K562 (cell line): Measurements from ENCODE around the gene FLAD1. TPM values are rescaled to one million over a fixed set of nuclear protein-coding genes. Genes with fewer than 3 reads are reported as not detected.

Experiments used
- ELK1 ChIP-seq: sonication (generic); formaldehyde crosslinking; IDR thresholded peaks from 2 replicates; pipeline ENCODE4 v1.8.1; 2022; ENCODE audit warnings: missing genetic modification reagents
- FOXA1 ChIP-seq: fragments of 450-650 bp; IDR thresholded peaks from 2 replicates; pipeline ENCODE4 v1.6.1; 2016; ENCODE audit warnings: mild to moderate bottlenecking, borderline replicate concordance
- FOXA3 ChIP-seq, 2 experiments: fragments of 450-650 bp in 1 of 2; sonication (generic) in 1 of 2; formaldehyde crosslinking; IDR thresholded peaks in 1 of 2; conservative IDR thresholded peaks in 1 of 2; 2 replicates each; pipeline versions ENCODE4 v1.4.0 to v1.8.0; 2020 to 2022; ENCODE audit warnings: mild to moderate bottlenecking in 2 of 2, missing genetic modification reagents in 1 of 2
- KHSRP ChIP-seq: fragments of 450-650 bp; IDR thresholded peaks from 2 replicates; pipeline ENCODE4 v1.6.1; 2017
- MAFK ChIP-seq: IDR thresholded peaks from 2 replicates; pipeline ENCODE4 v1.6.1; 2011; ENCODE audit warnings: low read length, improper control_type of control experiment
- NCOA4 ChIP-seq: fragments of 450-650 bp; IDR thresholded peaks from 2 replicates; pipeline ENCODE4 v1.6.1; 2018; ENCODE audit warnings: mild to moderate bottlenecking; ENCODE audit not compliant: partially characterized antibody
- POLR2B ChIP-seq: fragments of 450-650 bp; IDR thresholded peaks from 2 replicates; pipeline ENCODE4 v1.6.1; 2018; ENCODE audit warnings: low read depth; ENCODE audit not compliant: partially characterized antibody
- POLR2H ChIP-seq: IDR thresholded peaks from 2 replicates; pipeline ENCODE4 v1.6.1; 2016; ENCODE audit warnings: missing genetic modification characterization, low read depth, mild to moderate bottlenecking, control low read depth, missing compliant biosample characterization, moderate library complexity
- SAP30 ChIP-seq: fragments of 200-600 bp; sonication (generic); IDR thresholded peaks from 2 replicates; pipeline ENCODE4 v1.6.1; 2012; ENCODE audit warnings: borderline replicate concordance, low read depth, mild to moderate bottlenecking, moderate library complexity, low read length, control low read depth, inconsistent platforms; ENCODE audit not compliant: insufficient read depth, poor library complexity, severe bottlenecking
- TAL1 ChIP-seq: fragments of 450-650 bp; IDR thresholded peaks from 2 replicates; pipeline ENCODE4 v1.6.1; 2016; ENCODE audit warnings: mild to moderate bottlenecking
- THRAP3 ChIP-seq: fragments of 450-650 bp; IDR thresholded peaks from 2 replicates; pipeline ENCODE4 v1.6.1; 2016; ENCODE audit warnings: mild to moderate bottlenecking, inconsistent platforms, borderline replicate concordance
- ZBTB33 ChIP-seq: sonication (generic); formaldehyde crosslinking; IDR thresholded peaks from 2 replicates; pipeline ENCODE4 v1.8.1; 2023; ENCODE audit warnings: mild to moderate bottlenecking, missing genetic modification reagents
- ZBTB34 ChIP-seq: fragments of 250-450 bp; sonication (Bioruptor Pico); IDR thresholded peaks from 2 replicates; pipeline ENCODE4 v1.8.0; 2021; ENCODE audit warnings: mild to moderate bottlenecking, moderate library complexity
- ZC3H11A ChIP-seq: IDR thresholded peaks from 2 replicates; pipeline ENCODE4 v1.6.1; 2012; ENCODE audit warnings: low read depth, low read length, improper control_type of control experiment
- ZNF253 ChIP-seq: fragments of 250-450 bp; sonication (Bioruptor Pico); conservative IDR thresholded peaks from 2 replicates; pipeline ENCODE4 v1.6.1; 2021; ENCODE audit warnings: mild to moderate bottlenecking
- ZNF282 ChIP-seq: sonication (generic); formaldehyde crosslinking; IDR thresholded peaks from 2 replicates; pipeline ENCODE4 v1.8.1; 2023; ENCODE audit warnings: missing genetic modification reagents
- ZNF561 ChIP-seq: fragments of 450-650 bp; formaldehyde crosslinking; conservative IDR thresholded peaks from 2 replicates; pipeline ENCODE4 v1.4.0; 2020; ENCODE audit warnings: mild to moderate bottlenecking, moderate library complexity
- polyA plus RNA-seq, 8 experiments: library from polyadenylated mRNA; depleted of rRNA in 4 of 8; stranded (reverse) in 5 of 8; unstranded in 3 of 8; fragments of >200 nt; fragmentation: Nextera tagmentation in 2 of 8; fragmentation: Illumina TruSeq in 1 of 8; extraction: Ambion mirVana in 2 of 8; extraction: Trizol in 1 of 8; gene quantifications; 2 replicates each; pipeline versions ENCODE4 v1.2.1 to v1.2.3, GENCODE V29; 2011 to 2014; ENCODE audit warnings: inconsistent platforms in 1 of 8, missing spikeins in 1 of 8
- total RNA-seq, 7 experiments: library from RNA; depleted of rRNA in 6 of 7; stranded (reverse); fragments of >200 nt in 6 of 7; fragmentation: Illumina TruSeq in 2 of 7; extraction: Trizol in 2 of 7; gene quantifications; 2 replicates each; pipeline versions ENCODE4 v1.2.1 to v1.2.3, GENCODE V29; 2011 to 2021; ENCODE audit warnings: low replicate concordance in 1 of 7
- TF ChIP-seq, protein P1 (sequence below): sonication (generic); formaldehyde crosslinking; IDR thresholded peaks from 2 replicates; pipeline ENCODE4 v1.8.0; 2023; ENCODE audit warnings: mild to moderate bottlenecking, missing genetic modification reagents
- TF ChIP-seq, protein P2 (sequence below): fragments of 250-450 bp; sonication (Bioruptor Pico); IDR thresholded peaks from 2 replicates; pipeline ENCODE4 v1.9.0; 2021; ENCODE audit warnings: mild to moderate bottlenecking, inconsistent platforms
- TF ChIP-seq, protein P3 (sequence below): fragments of 250-450 bp; sonication (Bioruptor Pico); IDR thresholded peaks from 2 replicates; pipeline ENCODE4 v1.6.1; 2021; ENCODE audit warnings: mild to moderate bottlenecking

The FLAD1 gene
- total and polyA plus RNA-seq, 9 of the 15 experiments (the other 6 are each of a cell fraction or from before 2014, with no cell fraction given): 24.9 to 85.8 (median 67.0) TPM

GRCh38 chr1:154962156-154962749 is 20.9 kb upstream of the FLAD1 start (continued):
- TF ChIP-seq ZBTB34 (CRISPR knock-in tag): no peak
- no peak for TF ChIP-seq TAL1
- TF ChIP-seq, protein P1, sequence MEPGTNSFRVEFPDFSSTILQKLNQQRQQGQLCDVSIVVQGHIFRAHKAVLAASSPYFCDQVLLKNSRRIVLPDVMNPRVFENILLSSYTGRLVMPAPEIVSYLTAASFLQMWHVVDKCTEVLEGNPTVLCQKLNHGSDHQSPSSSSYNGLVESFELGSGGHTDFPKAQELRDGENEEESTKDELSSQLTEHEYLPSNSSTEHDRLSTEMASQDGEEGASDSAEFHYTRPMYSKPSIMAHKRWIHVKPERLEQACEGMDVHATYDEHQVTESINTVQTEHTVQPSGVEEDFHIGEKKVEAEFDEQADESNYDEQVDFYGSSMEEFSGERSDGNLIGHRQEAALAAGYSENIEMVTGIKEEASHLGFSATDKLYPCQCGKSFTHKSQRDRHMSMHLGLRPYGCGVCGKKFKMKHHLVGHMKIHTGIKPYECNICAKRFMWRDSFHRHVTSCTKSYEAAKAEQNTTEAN (CRISPR knock-in tag): no peak
- TF ChIP-seq ZNF561: no peak
- peak in 1 of 2 experiments; percentile 60; a peak in 1 of 4 replicates for TF ChIP-seq FOXA3 (CRISPR knock-in tag; conservative IDR thresholded peaks at IDR 0.05 in 1 of 2, IDR thresholded peaks at IDR 0.05 in 1 of 2)
- TF ChIP-seq POLR2B: peak; percentile 14
- no peak for TF ChIP-seq SAP30
- no peak for TF ChIP-seq ZBTB33 (CRISPR knock-in tag)
- no peak for TF ChIP-seq FOXA1
- no peak for TF ChIP-seq KHSRP
- no peak for TF ChIP-seq ZNF253
- no peak for TF ChIP-seq ZC3H11A
- no peak for TF ChIP-seq POLR2H
- no peak for TF ChIP-seq ZNF282
- no peak for TF ChIP-seq THRAP3
- TF ChIP-seq MAFK: no peak
- TF ChIP-seq, protein P2, sequence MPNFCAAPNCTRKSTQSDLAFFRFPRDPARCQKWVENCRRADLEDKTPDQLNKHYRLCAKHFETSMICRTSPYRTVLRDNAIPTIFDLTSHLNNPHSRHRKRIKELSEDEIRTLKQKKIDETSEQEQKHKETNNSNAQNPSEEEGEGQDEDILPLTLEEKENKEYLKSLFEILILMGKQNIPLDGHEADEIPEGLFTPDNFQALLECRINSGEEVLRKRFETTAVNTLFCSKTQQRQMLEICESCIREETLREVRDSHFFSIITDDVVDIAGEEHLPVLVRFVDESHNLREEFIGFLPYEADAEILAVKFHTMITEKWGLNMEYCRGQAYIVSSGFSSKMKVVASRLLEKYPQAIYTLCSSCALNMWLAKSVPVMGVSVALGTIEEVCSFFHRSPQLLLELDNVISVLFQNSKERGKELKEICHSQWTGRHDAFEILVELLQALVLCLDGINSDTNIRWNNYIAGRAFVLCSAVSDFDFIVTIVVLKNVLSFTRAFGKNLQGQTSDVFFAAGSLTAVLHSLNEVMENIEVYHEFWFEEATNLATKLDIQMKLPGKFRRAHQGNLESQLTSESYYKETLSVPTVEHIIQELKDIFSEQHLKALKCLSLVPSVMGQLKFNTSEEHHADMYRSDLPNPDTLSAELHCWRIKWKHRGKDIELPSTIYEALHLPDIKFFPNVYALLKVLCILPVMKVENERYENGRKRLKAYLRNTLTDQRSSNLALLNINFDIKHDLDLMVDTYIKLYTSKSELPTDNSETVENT: no peak
- TF ChIP-seq ELK1 (CRISPR knock-in tag): no peak
- TF ChIP-seq, protein P3, sequence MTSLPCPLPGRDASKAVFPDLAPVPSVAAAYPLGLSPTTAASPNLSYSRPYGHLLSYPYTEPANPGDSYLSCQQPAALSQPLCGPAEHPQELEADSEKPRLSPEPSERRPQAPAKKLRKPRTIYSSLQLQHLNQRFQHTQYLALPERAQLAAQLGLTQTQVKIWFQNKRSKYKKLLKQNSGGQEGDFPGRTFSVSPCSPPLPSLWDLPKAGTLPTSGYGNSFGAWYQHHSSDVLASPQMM (CRISPR knock-in tag): no peak
- TF ChIP-seq NCOA4: no peak
